ENCODE results near the gene SDK1.
"Not testable (repeated sequence)": the region's sequence is repeated elsewhere in the genome, so short reads cannot be mapped to it uniquely, and the experiment has no call there.

The SDK1 gene

GRCh38 chr7:4299431-4299830, 998.4 kb downstream of the SDK1 start:
- DNase-seq (ENCODE audit: low read depth in 2 of 2), result no peak

- no peak for DNase-seq (ENCODE audit: low read depth in 2 of 2)
Measured at GRCh38 chr7:4302203-4302905, 1001.3 kb downstream of the SDK1 start.

GRCh38 chr7:4307316-4308204, 1006.5 kb downstream of the SDK1 start:
- no peak for DNase-seq (ENCODE audit: low read depth in 2 of 2)

- DNase-seq (ENCODE audit: low read depth in 2 of 2), result no peak
Measured at GRCh38 chr7:4308205-4308590, 1007.1 kb downstream of the SDK1 start.

- DNase-seq (ENCODE audit: low read depth in 2 of 2), result not testable (repeated sequence)
Measured at GRCh38 chr7:4313911-4314310, 1012.9 kb downstream of the SDK1 start.

- not testable (repeated sequence) for DNase-seq (ENCODE audit: low read depth in 2 of 2)
Measured at GRCh38 chr7:4314316-4314715, 1013.3 kb downstream of the SDK1 start.
